Stimulated activated CD8-positive, alpha-beta memory T cell treated with anti-CD3 and anti-CD28 coated beads, Interleukin-15, amount 100 ng/mL, for 4 hours (primary cell): ENCODE measurements around the gene FAM161A.
"Not testable (repeated sequence)": the region's sequence is repeated elsewhere in the genome, so short reads cannot be mapped to it uniquely, and the experiment has no call there.

Experiments
- DNase-seq, 2 donors: peaks; one replicate each; pipeline ENCODE4 v3.0.0-alpha.2; 2020; ENCODE audit warnings: low read depth in 2 of 2

FAM161A gene, protein sequence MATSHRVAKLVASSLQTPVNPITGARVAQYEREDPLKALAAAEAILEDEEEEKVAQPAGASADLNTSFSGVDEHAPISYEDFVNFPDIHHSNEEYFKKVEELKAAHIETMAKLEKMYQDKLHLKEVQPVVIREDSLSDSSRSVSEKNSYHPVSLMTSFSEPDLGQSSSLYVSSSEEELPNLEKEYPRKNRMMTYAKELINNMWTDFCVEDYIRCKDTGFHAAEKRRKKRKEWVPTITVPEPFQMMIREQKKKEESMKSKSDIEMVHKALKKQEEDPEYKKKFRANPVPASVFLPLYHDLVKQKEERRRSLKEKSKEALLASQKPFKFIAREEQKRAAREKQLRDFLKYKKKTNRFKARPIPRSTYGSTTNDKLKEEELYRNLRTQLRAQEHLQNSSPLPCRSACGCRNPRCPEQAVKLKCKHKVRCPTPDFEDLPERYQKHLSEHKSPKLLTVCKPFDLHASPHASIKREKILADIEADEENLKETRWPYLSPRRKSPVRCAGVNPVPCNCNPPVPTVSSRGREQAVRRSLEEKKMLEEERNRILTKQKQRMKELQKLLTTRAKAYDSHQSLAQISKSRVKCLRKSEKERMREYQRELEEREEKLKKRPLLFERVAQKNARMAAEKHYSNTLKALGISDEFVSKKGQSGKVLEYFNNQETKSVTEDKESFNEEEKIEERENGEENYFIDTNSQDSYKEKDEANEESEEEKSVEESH

DNA sequence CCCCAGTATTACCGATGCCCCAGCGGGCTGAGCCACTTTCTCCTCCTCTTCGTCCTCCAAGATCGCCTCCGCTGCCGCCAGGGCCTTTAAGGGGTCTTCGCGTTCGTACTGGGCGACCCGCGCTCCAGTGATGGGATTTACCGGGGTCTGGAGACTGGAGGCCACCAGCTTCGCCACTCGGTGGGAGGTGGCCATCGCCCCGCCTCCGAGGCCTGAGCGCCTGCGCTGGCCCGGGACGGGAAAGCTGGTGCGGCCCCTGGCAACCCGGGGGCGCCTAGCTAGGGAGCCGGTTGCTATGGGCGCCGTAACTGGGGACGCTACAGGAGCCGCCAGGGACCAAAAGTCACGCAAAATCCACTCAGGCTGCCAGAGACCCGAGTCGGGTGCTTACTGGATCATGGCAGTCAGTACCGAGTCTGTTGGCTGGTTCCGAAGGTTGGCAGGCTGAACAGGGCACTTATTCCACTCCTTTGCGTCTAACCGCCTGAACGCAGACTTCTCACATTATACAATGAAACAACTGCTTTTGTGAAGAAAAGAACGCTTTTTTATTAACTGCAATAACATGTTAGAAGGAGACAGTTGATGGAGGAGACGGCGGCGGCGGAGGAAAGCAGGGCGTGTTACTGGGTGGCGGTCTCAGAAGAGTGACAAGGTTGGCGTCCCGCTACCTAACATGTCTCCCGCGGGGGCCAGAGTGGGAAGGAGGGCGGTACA is at the start of gene FAM161A:
TSS of gene FAM161A (minus strand) at position 214 of the 717 bp plus-strand sequence. CDS start at position 195, 19 bp downstream.
- DNase-seq = peak; percentile 50 to 53

DNA sequence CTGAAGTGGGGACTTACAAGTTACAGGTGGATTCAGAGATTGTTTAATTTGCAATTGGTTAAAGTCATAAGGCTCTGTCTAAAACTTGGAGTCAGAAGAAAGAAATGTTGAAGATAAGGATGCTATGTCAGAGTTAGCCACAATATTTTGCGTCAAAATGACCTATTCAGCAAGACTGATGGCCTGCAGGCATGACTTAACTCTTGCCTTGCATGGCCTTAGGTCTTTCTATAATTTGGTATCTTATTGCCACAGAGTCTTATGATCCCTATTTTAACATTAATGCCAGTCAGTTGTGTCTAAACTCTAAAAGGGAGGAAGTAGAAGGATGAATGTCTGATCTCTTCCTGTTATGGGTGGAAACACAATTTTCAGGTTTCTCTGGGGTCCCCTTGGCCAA is 46.4 kb upstream of the FAM161A start:
- DNase-seq = no peak

DNA sequence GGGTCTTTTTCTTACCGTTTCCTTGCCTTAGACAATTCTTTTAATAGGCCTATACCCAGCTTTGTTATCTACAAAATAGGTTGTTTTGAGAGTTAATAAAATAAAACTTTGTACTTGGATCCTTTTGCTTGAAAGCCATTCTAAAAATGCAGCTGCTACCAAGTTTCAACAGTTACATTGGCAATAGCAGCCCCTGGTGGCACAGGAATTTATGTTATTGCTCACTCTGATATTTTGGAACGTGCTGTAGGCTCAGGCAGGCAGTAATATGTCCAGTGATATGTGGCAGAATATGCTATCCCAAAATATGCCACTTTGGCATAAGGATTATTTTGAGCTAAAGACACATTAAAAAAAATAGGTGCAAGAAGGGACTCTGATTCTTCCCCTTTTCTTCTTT is 45.0 kb upstream of the FAM161A start:
- no peak for DNase-seq

DNA sequence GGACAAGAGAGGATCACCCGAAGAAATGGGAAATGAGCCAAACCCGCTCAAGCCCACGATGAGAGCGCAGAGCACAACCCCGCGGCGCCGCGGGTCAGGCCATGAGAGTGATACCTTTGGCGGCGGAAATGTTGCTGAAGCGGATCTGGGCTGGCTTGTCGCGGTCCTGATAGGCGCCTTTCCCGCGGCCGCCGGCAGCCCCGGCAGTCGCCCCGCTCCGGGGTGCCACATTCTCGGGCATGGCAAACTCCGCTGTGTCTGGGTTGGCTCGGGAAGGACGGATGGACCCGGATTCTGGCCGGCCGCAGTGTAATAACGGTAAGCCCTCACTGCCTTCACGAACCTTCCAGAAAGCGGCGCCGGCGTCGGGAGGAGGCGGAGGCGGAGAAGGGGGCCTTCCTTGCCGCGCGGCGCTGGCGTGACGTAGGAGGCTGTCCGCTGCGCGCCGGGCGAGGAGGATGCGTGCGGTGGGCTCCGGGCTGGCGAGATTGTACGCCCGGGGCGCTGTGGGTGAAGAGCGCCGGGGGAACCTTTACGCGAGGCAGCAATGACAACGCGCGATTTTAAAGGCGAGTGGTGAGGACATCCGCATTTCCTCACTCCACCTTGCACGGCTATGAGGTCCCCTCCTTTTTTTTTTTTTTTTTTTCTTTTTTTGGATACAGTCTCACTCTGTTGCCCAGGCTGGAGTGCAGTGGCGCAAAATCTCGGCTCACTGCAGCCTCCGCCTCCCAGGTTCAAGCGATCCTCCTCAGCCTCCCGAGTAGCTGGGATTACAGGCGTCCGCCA is 34.6 kb upstream of the FAM161A start, which contains the start of gene CCT4:
TSS of gene CCT4 (minus strand) at position 390 of the 789 bp plus-strand sequence. CDS start at position 241, 149 bp downstream.
- peak; percentile 74 to 81 for DNase-seq

DNA sequence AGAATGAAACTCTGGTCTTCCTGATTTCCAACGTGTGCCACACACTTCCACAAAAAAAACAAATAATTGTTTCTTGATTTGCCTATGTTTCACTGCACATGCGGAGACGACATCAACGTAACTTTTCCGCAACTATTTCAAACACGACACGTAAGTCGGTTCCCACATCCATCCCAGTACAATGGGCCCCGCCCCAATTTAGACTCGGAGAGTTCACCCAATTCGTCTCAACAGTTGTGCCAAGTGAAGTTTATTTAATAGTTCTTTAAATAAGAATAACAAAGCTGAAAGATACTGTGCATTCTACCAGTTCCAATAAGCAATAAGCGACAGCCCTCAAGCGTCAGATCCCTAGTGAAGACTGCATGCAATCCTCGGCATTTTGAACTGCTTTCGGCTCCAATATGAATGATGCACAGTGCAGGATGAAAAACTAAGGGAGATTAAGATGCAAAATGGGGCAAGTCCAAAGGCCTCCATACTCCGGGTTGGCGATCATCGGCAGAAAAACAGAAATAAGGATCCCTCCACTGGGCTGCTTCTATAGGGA is 33.9 kb upstream of the FAM161A start:
- no peak for DNase-seq

DNA sequence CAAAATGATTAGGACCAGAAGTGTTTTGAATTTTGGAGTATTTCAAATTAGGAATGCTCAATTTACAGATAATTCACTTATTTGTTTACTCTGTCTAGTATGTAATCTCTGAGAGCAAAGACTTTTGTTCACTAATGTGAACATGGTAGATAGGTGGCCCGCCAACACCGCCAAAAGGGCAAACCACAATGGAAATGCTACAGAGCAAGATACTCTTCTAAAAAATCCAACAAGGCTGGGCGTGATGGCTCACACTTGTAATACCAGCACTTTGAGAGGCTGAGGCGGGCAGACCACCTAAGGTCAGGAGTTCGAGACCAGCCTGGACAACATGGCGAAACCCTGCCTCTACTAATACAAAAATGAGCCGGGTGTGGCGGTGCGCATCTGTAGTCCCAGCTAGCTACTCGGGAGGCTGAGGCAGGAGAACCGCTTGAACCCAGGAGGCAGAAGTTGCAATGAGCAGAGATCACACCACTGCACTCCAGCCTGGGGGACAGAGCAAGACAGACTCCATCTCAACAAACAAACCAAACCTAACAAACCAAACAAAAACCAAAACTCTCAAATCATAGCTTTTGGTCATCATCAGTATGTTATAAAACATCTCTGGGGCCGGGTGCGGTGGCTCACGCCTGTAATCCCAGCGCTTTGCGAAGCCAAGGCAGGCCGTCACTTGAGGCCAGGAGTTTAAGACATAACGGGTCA is 32.2 kb upstream of the FAM161A start:
- DNase-seq = no peak

DNA sequence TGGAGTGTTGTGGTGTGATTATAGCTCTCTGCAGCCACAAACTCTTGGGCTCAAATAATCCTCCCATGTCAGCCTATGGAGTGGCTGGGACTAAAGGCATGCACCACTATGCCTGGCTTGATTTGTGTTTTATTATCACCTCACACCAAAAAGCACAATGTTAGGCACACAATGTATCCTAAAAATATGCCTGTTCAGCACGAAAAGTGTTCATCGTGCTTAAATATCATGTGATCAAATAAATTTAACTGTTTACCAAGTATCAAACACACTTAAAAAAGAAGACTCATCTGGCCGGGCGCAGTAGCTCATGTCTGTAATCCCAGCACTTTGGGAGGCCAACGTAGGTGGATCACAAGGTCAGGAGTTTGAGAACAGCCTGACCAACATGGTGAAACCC is 29.0 kb upstream of the FAM161A start:
- DNase-seq = no peak

DNA sequence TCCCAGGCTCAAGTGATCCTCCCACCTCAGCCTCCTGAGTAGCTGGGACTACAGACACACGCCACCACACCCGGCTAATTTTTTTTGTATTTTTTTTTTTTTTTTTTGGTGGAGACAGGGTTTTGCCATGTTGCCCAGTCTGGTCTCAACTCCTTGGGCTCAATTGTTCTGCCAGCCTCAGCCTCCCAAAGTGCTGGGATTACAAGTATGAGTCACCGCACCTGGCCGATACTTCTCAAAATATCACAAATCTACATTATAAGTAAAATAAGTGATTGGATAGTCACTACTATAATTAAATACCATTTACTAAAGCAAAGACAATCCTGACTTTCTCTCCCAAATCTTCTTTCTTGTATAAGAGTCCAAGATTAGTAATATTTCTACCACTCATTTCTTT is 25.5 kb upstream of the FAM161A start:
- not testable (repeated sequence) for DNase-seq

DNA sequence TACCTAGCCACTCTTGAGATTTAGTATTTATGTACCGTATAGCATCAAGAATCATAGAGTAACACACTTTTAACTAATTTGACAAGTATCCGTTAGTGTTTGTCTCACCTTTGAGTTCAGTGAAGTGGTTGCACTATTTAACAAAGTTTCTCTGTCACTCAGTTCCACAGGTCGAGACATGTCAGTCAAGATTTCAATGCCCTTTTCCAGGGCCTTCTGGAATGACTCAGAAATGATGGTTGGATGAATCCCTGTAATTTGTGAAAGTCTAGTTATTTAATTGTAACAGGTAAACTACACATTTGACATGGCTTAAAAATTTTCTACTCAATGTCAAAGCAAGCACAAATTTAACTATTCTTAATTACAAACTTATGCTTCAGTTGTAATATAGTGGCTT is 24.9 kb upstream of the FAM161A start:
- DNase-seq = no peak

DNA sequence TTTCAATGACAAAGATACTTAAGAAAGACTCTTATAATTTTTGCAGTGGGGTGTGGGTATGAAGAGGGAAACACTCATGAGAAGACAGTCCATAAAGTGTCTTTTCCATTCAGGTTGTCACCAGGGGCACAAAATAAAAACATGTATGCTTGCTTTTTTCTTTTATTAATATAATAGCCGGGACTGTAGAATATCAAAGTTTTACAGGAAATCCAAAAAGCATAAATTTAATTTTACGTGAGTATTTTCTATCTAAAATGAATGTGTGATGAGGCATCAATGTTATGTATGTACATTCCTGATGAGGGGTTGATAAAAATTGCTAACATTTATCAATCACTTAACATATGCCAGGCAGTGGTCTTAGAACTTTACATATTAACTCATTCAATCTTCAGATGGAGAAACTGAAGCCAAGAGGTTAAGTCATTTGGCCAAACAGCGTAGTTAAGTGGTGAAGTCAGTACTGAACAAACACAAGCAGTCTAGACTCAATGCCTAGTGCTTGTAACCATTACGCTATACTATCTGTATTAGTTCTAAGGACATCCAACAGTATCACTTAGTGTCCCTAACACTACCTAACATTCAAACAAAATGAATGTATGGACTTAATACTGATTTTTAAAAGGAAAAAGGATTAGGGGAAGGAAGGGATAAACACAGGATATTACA is 23.8 kb upstream of the FAM161A start:
- DNase-seq = no peak

DNA sequence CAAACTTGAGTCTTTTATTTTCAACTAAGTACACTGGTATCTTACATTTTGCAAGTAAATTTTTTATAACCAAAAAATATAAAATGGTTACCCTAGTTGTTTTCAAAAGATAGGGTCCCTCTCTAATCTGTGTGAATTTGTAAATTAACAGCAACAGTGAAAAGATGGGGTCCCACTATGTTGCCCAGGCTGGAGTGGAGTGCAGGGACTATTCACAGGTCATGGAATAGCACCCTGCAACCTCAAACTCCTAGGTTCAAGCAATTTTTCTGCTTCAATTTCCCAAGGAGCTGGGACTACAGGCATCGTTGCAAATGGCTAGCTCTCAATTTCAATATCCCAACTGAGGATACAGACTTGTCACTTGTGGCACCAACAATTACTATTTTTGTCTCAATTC is 22.5 kb upstream of the FAM161A start:
- no peak for DNase-seq

DNA sequence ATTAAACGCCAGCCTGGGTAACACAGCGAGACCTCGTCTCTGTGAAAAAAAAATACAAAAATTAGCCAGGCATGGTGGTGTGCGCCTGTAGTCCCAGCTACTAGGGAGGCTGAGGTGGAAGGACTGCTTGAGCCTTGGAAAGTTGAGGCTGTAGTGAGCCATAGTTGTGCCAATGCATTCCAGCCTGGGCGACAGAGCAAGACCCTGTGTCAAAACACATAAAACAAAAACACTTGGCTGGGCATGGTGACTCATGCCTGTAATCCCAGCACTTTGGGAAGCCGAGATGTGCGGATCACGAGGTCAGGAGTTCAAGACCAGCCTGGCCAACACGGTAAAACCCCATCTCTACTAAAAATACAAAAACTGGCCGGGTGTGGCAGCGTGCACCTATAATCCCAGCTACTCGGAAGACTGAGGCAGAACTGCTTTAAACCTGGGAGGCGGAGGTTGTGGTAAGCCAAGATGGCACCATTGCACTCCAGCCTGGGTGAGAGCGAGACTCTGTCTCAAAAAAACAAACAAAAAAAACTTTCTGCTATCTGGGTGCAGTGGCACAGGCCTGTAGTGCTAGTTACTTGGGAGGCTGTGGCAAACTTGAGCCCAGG is 12.7 kb upstream of the FAM161A start:
- DNase-seq = not testable (repeated sequence)

DNA sequence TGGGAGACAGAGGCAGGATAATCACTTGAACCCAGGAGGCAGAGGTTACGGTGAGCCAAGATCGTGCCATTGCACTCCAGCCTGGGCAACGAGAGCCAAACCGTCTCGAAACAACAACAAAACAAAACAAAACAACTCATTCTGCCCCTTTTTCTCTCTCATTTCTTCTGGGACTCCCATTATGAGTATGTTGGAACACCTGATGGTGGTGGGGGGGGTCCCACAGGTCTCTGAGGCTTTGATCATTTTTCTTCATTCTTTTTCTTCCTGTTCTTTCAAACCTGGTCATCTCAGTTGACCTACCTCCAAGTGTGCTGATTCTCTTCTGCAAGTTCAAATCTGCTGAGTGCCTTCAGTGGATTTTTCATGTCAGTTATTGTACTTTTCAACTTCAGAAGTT is 8.2 kb upstream of the FAM161A start:
- no peak for DNase-seq

DNA sequence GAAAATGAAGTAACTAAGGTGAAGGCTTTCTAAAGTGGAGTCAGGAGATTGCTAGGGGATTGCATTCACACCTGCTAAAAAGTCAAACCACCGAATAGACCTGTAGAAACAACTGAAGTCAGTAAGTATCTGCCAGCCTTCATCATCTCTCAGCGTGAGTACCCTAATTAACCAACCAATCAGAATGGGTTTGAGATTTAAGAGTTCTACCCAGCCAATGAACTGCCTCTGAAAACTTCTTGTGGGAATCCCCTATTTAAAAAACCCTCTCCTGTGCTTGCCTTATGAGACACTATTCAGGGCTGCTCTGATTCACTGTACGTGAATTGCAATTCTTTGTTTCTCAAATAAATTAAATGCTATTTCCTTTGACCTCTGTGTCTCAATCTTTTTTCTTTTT is 3.4 kb upstream of the FAM161A start:
- no peak for DNase-seq

DNA sequence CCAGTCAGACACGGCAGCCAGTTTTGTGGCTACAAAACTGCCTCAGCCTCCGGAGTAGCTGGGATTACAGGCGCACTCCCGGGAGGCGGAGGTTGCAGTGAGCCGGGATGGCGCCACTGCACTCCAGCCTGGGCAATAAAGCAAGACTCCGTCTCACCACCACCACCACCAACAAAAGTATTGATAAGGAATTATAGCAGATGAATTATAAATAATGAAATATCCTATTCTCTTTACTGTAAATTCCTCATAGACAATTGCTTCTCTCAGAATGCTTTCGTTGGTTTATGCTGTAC is 1.4 kb upstream of the FAM161A start:
- DNase-seq = no peak

DNA sequence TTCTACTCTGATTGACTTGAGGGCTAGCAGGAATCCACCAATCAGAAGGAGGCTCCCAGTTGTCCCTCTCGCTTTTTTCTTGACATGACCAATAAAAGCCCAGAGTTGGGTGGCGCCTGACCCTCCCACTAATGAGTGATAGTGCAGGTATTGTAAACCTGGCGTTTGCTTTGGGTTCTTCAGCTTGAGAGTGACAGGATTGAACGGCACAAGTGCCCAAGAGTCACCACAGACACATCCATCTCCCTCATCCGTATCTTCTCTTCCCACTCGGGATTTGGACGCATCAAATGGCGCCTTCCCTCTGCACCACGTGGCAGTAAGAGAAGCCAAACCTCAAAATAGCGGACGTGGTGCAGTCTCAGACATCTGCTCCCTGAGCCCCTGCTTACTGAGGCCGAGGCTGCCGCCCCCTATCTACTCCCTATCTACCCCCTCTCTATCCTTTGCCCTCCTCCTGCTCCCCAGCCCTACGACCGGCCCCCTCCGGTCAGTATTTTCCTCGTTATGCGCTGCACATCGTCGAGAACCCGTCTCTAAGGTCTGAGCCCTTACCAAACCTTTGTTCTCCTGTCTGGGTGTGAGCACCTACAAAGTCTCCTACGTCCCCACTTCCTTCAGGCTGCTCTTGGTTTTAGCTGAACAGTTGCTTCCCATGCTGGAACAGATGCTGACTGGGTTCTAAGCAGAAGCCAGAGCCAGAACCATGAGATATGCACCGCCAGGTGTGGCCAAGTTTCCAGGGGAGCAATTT is 881 bp upstream of the FAM161A start:
- DNase-seq = peak; percentile 71 to 88

DNA sequence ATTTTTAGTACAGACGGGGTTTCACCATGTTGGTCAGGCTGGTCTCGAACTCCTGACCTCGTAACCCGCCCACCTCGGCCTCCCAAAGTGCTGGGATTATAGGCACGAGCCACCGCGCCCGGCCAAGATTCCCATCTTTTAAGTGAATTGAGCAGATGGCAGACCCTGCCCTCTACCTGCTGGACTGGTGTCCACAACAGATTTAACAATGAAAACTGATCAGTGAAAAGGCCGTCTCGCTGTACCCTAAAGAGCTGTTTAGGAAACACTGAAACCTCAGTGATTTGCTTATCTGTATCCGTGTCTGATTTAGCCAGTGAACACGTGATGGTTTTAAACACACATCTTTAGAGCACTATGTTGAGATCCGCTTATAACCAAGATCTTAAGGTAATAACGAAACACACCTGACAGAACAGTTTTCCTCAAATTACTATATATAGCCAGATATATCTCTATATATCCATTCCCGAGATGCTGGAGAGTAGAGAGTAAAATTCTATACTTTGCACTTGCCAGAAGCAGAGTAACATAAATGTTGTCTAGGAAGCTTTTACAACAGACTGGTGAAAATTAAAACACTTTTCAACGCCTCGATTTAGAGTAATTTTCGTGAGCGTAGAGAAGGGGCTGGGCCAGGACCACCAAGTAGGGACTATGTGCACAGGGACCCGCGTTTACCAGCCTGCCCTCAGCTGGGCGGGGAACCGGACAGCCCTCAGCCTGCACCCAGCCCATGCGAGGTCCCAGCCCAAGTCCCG is 594 bp downstream of the FAM161A start:
- DNase-seq = peak in 1 of 2 donors; percentile 14

DNA sequence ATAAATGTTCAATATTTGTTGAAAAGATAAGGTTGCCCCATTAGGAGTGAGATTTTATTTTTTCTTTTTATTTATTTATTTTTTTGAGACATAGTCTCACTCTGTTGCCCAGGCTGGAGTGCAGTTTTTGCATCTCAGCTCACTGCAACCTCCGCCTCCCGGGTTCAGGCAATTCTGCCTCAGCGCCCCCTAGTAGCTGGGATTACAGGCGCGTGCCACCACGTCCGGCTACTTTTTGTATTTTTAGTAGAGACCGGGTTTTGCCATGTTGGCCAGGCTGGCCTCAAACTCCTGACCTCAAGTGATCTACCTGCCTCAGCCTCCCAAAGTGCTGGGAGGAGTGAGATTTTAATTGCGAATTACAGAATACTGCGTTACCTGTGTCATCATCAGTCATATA is 2.6 kb downstream of the FAM161A start:
- DNase-seq = not testable (repeated sequence)
